HTR-8/SVneo (cell line): ENCODE data around the gene ALDH1A3.

Experiments
- DNase-seq: peaks from one replicate; pipeline ENCODE4 v3.0.0; 2011; ENCODE audit warnings: low spot score, mixed read lengths; ENCODE audit not compliant: insufficient read length
- FAIRE-seq: peaks from 2 replicates; lab custom pipeline; 2011; peaks lifted over from hg19 to GRCh38; lab: Jason Lieb, UNC

Gene ALDH1A3

DNA sequence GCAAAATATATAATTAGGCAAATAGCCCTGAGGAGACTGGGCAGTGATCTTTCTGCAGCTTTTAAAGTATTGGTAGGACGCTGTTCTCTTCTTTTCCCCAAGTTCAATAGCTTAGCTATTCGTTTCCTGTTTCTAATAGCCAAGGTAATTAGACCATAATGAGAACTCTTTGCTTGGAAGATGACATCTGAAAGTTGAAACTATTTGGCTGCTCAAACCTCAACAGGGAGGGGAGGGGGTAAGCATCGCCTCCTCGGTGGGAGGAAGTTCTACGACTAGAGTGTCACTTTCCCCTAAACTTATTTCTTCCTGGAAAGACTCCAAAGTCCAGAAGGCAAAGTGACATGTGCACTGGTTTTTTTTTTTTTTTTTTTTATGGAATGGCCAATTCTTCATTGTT, 22.8 kb upstream of the ALDH1A3 start:
- no peak for FAIRE-seq

DNA sequence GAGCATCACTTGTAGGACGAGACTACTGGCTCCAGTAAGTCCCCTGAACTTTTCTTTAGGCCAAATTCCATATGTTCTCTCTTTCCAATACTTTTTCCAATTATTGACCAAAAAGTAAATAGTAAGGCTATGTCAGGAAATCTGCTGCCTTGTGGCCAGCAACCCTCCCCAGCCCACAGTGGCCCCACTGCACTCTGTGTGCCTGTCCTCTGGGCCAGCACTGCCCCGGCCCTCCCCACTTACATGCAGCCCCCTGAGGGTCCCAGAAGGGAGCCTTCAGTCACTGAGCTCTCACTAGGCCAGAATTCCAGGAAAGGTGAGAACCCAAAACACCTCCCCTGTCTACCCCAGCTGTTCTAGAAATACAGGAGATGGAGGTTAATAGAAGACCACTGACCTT, 21.3 kb upstream of the ALDH1A3 start:
- DNase-seq (no peak), FAIRE-seq (no peak)

More for the DNA sequence above, 22.8 kb upstream of the ALDH1A3 start:
- DNase-seq, result no peak

DNA sequence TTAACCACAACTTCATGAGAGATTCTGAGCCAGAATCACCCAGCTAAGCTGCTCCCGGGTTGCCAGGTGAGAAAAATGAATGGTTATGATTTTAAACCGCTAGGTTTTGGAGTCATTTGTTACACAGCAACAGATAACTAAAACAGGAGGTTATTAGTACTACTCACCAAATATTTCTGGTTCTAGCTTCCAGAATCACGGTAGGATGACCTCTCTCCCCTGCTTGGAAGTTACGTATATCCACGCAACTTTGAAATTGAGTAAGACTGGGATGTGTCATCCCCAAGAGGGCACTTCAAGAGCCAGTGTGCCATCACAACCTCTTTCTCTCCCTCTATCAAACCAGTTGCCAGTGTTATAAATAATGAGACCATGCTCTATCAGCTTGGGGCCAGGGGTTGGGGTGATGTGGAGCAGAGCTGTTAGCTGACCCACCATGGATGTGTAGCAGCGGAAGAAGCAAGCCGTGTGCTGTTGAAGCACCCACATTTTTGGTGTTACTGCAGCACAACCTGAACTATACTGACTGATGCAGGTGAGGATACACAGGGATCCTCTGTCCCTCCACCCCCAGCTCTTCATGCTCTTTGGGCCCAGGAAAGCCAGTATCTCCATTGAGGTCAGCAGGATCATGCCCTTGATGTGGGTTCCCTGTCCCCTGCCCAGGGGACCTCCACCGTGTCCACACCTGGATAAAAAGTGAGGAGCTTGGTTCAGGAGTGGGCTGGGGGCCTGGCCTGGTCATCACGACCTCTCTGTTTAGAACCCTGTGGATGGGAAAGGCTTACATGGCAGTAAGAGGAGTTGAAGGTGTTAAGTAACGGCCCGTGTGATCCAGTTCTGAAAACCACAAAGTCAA, 19.4 kb upstream of the ALDH1A3 start:
- no peak for FAIRE-seq
- no peak for DNase-seq

DNA sequence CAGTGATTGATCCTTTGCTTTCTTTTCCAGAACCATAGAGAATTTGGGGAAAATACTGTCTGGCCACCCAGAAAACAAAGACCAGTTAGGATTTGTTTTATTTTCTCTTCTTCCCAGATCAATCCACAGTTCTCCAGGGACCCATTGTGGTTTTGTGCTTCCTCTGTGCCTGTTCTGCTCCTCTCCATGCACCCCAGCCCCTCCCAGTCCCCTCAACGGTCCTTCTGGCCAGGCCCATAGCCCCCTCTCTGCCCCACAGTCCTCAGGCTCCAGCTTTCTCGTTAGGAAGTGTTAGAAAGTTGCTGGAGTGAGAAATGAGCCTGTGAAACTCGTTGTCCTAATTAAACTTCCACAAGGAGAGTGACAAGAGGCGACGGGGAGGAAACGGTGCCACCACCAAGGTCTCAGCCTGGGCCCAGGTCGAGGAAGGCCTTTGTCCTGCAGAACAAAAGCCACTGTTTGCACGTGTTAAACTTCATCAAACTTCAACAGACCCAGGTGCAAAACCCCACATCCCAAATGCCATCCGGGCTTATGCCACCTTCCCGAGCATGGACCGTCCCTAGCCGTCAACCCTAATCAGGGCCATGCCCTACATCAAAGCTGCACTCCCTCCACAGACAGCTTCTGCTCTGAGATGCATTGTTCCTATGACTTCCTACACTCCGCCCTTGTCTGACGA, 18.7 kb upstream of the ALDH1A3 start:
- DNase-seq (no peak), FAIRE-seq (no peak)

DNA sequence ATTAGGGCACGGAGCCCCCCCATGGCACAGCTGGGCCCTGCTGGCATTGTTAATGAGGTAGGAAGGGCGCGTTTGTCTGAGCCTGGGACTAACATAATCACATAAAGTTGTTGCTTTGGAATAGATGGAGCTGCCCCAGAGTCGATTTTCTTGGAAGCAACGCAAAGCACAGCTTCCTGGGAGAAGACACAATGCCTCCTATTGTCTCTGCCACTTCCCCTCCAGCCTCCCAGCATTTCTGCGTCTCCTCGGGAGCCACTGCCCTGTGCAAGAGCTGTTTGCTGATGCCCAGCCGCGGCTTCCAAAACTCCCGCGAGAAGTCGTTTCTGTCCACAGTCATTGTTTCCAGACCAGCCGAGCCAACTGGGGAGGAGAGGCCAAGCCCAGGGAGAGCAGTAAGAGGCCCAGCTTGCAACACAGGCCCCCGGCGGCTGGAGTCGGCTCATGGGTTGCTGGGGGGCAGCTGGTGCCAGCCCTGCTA, 18.1 kb upstream of the ALDH1A3 start:
- FAIRE-seq, result no peak
- DNase-seq, result no peak

DNA sequence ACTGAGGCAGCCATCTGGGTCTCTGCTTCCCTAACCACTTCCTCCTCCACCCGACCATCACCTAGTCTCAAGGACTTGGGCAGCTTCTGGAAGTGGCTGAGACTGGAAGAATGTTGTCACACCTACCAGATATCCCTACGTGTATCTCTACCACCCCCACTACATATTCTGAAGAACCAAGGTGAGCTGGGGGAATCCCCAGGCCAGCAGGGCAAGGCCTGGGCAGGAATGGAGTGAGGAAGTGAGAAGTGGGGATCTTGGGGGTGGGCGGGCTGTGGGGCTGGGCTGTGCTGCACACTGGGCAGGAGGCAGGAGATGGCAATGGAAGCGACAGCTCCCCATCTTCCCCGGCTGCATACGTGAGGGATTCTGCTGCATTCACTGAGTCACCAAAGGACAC, 17.5 kb upstream of the ALDH1A3 start:
- DNase-seq, result no peak

DNA sequence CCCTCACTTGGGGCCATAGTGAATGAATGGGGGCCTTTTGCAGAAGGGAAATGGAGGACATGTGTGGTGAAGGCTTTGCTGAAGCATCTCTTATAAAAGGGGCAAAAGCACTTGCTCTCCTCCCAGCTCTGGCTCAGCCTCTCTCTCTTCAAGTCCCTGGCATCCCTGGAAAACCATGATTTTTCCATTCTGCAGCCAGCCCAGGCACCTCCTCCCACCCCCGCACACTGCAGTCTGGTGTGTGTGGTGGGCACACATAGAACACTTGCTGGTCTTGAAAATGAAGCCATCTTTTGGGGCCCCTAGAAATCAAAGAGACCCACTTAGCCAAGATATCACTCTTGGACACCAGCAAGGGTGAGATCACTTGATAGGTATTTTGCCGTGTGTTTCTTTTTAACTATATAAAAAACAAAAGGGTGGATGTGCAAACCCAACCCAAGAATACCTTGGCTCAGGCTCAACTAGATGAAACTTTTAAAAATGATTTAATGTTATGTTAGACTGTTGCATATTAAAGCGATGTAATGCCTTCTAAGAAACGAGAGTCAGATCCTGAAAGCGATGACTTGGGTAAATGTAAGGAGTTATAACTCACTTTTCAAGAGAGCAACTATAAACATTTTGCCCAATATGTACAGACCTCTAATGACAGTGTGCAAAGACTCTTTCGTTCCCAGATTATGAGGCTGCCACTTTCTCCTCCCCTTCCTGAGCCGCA, 16.4 kb upstream of the ALDH1A3 start:
- FAIRE-seq (no peak), DNase-seq (no peak)

More for the DNA sequence above, 17.5 kb upstream of the ALDH1A3 start:
- no peak for FAIRE-seq

DNA sequence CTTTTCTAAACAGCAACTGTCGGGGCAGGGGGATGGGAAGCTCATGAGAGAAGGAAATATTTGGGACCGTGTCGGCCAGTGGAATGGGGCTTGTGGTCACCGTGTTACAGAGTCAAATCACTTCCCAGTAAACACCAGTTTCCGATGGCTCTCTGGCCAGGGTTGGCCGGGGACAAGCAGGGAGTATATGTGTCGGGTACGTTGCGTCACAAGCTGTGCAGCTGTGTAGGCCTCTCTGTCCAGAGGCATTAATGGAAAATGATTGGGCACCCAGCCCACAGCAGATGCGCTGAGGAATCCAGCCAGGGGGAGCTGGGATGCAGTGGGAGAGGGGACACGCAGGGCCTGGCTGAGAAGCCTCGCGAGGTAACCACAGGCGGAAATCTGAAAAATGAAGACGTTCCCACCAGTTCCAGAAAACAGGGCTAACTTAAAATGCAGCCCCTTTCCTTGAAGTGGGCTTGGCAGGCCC, 15.8 kb upstream of the ALDH1A3 start:
- FAIRE-seq (peak; percentile 4), DNase-seq (no peak)

DNA sequence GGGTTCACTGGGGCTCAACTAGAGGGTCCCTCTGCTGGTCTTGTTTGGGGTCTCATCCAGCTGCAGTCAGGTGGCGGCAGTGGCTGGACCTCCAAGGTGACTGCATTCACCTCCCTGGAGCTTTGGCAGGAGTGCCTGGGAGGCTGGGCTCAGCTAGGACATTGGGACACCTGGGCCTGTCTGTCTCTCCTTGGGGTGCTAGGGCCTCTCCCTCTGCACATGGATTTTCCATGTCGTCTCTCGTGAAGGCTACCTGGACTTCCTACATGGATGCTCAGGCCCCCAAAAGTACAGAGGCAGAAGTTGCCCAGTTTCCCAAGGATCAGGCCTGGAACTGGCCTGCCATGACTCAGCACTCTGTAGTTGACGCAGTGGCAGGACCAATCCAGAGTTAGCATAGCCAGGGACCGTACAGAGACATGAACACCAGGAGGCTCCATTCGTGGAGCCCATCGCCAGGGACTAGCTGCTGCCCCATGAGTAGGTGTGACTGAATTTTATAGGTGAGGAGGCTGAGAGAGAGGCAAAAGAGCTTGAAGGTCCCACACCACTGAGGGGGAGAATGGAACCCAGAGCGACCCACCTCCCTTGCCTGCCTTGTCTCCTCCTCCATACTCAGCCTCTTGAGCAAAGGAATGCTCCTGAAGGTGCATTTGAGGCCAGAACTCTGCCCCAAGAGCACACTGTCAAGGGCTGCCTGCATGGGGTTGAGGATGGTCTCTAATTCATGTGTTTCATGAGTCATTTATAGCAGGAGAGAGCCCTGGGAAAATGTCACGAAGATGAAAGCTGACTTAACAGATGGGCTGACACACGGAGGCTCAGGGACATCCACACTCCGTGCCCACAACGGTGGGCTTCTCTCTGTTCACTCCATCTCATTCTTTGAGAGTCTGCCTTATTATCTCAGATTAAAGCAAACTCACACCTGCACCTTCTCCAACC, 13.0 kb upstream of the ALDH1A3 start:
- DNase-seq, result no peak
- FAIRE-seq, result no peak

DNA sequence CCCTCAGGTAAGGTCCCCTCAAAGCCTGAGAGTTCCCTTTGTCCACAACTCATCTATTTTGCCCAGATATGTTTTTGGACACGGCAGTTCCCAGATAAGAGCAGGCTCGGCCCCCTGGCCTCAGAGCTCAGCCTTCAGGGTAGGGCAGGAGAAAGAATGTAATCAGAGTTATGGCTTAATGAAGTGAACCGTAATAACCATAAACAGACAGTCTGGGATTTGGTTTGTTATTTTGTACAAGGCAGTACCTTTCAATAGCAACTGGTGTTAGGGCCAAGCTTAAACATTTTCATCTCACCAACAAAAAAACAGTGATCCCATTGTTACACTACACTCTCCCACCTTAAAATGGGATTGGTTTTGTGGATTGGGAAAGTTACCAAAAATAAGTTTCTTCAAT, 12.2 kb upstream of the ALDH1A3 start:
- FAIRE-seq, result no peak
- DNase-seq, result no peak

DNA sequence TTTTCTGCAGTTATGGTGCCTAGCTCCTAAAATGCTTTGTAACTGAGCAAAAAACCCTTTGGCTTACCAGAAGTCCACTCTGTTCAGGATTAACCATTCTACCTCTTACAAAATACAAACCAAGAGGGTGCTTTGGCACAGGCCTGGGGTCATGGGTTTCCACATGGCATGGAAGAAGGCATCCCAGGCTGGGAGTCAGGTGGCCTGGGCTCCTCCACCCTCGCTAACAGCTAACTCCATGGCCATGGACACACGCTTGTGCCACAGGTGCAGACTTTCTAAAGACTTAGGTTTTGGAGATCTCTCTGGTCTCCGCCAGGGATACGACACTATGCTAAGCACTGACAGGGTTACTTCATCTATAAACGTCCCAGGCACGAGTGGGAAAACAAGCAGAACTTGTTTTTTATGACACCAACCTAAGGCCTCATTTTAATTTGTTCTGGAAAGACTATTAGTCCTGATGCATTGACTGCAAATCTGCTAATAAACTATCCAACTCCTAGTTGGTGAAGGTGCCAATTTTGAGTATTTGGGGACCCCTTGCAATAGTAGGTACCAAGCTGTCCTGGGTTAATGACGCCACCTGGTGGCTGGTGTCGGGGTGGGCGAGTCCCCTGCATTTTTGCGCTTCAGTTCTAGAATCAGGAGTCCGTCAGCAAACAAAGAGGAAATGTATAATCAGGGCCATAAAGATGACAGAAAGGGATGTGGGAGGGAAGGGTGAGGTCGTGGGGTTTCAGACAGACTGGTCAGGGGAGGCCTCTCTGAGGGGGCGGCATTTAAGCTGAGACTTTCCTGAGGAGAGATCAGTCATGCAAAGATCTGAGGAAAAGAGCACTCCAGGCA, 10.3 kb upstream of the ALDH1A3 start:
- peak; percentile 23 for FAIRE-seq
- no peak for DNase-seq

DNA sequence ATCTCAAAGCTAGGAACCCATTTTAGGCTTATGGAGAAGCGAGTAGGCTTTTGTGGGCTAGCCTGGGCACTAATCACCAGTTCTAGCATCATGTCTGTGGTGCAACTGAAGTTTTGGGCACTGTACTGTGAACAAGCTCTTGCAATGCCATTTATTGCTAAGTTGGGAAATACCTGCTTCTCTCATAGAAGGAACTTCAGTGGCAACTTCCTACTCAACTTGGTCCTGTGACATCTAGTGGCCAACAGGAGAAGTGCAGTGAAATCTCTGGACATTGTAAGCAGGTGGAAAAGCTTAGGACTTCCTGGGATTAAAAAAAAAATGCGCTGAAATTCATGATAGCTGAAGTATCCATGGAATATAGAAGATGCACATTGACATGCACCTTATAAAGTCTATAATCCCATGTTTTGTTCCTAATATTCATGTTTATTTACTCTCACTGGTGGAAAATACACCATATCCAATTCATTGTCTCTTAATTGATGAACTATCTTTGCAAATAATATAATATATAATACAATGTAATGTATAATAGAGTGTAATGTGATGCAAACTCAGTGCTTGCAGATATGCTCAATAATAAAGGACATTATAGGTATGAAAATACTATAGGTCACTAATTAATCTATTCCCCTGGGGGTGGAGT, 6.5 kb upstream of the ALDH1A3 start:
- DNase-seq (peak; percentile 79), FAIRE-seq (no peak)

DNA sequence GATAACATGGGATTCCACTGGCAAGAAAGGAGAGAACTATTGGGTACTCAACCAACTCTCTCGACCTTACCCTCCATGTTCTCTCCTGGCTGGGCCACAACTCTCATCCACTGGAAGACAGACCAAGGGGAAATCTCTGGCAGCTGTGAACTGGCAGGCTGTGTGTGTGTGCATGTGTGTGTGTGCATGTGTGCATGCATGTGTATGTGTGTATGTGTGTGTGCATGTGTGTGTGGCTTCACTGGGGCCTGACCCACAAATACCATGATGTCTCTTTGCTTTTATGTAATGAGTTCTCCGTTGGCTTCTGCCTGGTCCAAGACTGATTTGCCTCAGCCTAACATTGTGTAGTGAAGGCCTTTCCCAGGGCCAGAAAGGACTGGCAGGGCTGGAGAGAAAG, 4.1 kb upstream of the ALDH1A3 start:
- no peak for FAIRE-seq
- no peak for DNase-seq

DNA sequence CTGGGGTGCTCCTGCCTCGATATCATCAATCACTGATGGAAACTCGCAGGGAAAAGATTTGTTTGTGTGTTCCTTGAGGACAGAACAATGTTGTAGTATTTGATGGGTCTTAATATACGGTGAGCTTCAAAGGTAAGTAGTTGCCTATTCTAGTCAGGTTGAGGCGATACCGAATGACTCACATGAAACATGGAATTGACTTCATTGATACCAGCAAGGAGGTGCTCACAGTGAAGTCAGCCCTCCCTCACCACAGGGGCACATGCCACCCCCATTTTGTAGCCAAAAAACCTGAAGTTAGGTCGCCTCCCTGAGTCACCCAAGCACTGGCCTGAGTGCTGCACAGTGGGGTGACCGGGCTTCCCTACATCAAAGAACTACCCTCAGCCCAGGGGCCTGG, 3.7 kb upstream of the ALDH1A3 start:
- DNase-seq (no peak), FAIRE-seq (no peak)

DNA sequence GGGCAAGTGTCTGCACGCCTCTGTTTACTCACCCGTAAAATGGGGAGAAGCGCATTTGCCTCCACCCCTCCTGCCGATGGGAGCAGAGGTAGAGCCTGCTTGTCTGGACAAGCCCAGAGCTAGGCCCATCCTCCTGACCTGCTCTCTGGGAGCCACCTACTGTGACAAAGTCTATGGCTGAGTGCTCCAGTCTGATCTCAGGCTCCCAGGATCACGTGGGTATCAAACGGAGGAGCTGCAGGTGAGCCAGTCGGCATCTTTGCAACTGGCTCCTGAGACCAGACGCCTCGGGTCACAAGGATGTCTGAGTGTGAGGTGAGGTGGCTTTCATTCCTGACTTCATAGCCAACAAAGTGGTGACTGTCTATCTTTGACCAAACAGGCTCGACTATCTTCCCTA, 2.1 kb upstream of the ALDH1A3 start:
- DNase-seq, result no peak
- FAIRE-seq, result no peak

DNA sequence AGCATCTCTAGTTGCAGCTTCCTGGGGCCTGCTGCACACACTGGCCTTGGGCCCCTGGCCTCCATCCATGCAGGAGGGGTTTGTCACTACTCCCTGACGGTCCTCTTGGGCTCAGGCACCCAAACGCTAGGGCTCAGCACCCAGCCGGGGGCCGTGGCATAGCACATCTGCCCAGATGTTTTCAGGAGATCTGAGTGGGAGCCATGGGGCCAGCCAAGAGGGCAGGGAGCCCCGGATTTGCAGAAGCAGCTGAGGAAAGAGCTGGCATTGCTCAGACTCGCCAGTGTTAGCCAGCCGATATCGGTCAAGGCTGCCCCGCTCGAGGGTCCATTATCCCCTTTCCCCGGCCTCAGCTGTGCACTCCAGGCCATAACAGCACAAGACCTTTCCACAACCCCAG, 1.5 kb upstream of the ALDH1A3 start:
- FAIRE-seq (no peak), DNase-seq (no peak)

DNA sequence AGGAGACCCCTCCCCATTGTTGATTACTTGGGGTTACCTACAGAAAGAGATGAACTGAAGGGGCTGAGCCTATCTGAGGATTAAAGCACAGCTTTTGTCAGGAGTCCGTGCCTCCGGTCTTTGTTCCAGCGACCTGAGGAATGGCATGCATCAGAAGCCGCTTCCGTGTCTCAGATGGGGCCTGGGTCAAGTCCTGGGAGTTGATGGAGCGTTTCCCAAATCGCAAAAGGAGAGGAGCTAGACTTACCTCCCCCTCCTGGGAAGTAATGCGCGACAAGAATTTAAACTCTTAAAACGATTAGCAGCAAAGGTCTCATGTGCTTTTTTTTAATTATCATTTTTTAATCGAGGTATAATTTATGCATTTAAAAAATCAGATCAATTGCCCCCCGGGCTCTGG, 983 bp upstream of the ALDH1A3 start:
- DNase-seq, result no peak
- FAIRE-seq, result no peak

DNA sequence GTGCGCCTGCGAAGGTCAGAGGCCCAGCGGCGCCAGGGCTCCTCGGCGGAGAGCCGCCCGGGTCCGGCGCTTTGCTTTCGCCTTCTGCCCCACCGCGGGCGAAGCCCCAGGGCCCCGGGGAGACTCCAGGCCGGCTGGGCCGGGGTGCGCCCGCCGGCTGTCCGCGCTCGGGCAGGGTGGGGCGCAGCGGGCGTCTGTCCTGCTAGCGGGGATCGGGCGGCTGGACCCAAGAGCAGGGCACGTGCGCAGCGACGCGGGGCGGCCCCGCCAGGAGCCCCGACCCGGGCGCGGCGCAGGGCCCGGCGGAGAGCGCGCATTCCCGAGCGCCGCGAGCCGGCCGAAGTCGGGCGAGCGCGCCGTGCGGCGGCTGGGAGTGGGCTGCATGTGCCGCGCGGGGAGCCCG, 569 bp upstream of the ALDH1A3 start:
- peak; percentile 31 for DNase-seq
- FAIRE-seq, result no peak
